Transverse colon (tissue), 4 donors: ENCODE results near the gene PIH1D1.

Source experiments
- CTCF ChIP-seq, 5 experiments: fragments of 200-600 bp in 3 of 5; fragments of 450-650 bp in 2 of 5; sonication (generic) in 3 of 5; IDR thresholded peaks; 1 replicate in 2 of 5; 2 replicates in 3 of 5; pipeline ENCODE4 v1.5.1; 2016 to 2017; ENCODE audit warnings: antibody characterized with exemption in 5 of 5, inconsistent platforms in 3 of 5, mild to moderate bottlenecking in 2 of 5, moderate library complexity in 1 of 5
- EP300 ChIP-seq: sonication (generic); formaldehyde crosslinking; IDR thresholded peaks from one replicate; pipeline ENCODE4 v1.6.1; 2017; ENCODE audit warnings: antibody characterized with exemption, low read depth
- POLR2A ChIP-seq: fragments of 450-650 bp; IDR thresholded peaks from one replicate; pipeline ENCODE4 v1.6.1; 2016; ENCODE audit warnings: antibody characterized with exemption, mild to moderate bottlenecking, moderate library complexity
- POLR2AphosphoS5 ChIP-seq, 3 donors: sonication (generic); formaldehyde crosslinking; IDR thresholded peaks; one replicate each; pipeline ENCODE4 v1.6.1; 2016; ENCODE audit warnings: antibody characterized with exemption in 3 of 3

GRCh38 chr19:49486710-49487276, 35.2 kb upstream of the PIH1D1 start:
- TF ChIP-seq CTCF (IDR thresholded peaks at IDR 0.05), result peak in 1 of 5 experiments; percentile 29
- no peak for TF ChIP-seq POLR2A
- no peak for TF ChIP-seq POLR2AphosphoS5 (IDR thresholded peaks at IDR 0.05)
- TF ChIP-seq EP300, result no peak
